ENCODE data around the gene VCL. TPM values are rescaled to one million over a fixed set of nuclear protein-coding genes. Genes with fewer than 3 reads are reported as not detected.

Gene VCL
- total and polyA plus RNA-seq, 2 donors (not counting 1 experiment from before 2014, with no cell fraction given), result 161 to 316 TPM

- Histone ChIP-seq H3K4me1 (ENCODE audit: control insufficient read depth, extremely low read depth, insufficient read depth, low read length) (no peaks in the 10 kb centered on the region), H3K79me2 (ENCODE audit: control insufficient read depth, insufficient read depth, low read length) (peaks cover 6% of the 10 kb centered on the region), H3K4me2 (ENCODE audit: extremely low read depth, insufficient read depth, low read length) (no peak overlapping the region), H3K9ac (ENCODE audit: insufficient read depth, low read length) (no peak overlapping the region), H3K9me3 (ENCODE audit: control insufficient read depth, insufficient read depth, low read depth, low read length) (no peaks in the 10 kb centered on the region), H2AFZ (ENCODE audit: low read length) (no peak overlapping the region), H4K20me1 (ENCODE audit: control insufficient read depth, extremely low read depth, insufficient read depth, low read length) (no peaks in the 10 kb centered on the region), H3K27ac (ENCODE audit: insufficient read depth, low read length) (no peak overlapping the region), H3K27me3 (ENCODE audit: control insufficient read depth, insufficient read depth, low read length) (no peaks in the 10 kb centered on the region), H3K36me3 (ENCODE audit: control insufficient read depth, insufficient read depth, low read length) (peaks cover 36% of the 10 kb centered on the region), H3K4me3 (replicated peaks in 1 of 4; ENCODE audit: control extremely low read depth in 1 of 4, insufficient read depth in 1 of 4, low read depth in 3 of 4, low read length in 4 of 4) (no peak overlapping the region)
- no peak for DNase-seq (ENCODE audit: low read depth in 2 of 2)
- TF ChIP-seq, protein P1, sequence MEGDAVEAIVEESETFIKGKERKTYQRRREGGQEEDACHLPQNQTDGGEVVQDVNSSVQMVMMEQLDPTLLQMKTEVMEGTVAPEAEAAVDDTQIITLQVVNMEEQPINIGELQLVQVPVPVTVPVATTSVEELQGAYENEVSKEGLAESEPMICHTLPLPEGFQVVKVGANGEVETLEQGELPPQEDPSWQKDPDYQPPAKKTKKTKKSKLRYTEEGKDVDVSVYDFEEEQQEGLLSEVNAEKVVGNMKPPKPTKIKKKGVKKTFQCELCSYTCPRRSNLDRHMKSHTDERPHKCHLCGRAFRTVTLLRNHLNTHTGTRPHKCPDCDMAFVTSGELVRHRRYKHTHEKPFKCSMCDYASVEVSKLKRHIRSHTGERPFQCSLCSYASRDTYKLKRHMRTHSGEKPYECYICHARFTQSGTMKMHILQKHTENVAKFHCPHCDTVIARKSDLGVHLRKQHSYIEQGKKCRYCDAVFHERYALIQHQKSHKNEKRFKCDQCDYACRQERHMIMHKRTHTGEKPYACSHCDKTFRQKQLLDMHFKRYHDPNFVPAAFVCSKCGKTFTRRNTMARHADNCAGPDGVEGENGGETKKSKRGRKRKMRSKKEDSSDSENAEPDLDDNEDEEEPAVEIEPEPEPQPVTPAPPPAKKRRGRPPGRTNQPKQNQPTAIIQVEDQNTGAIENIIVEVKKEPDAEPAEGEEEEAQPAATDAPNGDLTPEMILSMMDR (conservative IDR thresholded peaks at IDR 0.05 in 1 of 2, IDR thresholded peaks at IDR 0.05 in 1 of 2; ENCODE audit: low read depth in 1 of 2, low read length in 2 of 2), result no peak
- no peak for TF ChIP-seq EZH2 (IDR thresholded peaks at IDR 0.05; ENCODE audit: low read length, missing control alignments)
Observed at GRCh38 chr10:74096777-74097176, 98.9 kb downstream of the VCL start.

GRCh38 chr10:74097776-74098175 lies 99.9 kb downstream of the VCL start:
- TF ChIP-seq EZH2 (IDR thresholded peaks at IDR 0.05; ENCODE audit: low read length, missing control alignments), result no peak
- TF ChIP-seq, protein P1 (conservative IDR thresholded peaks at IDR 0.05 in 1 of 2, IDR thresholded peaks at IDR 0.05 in 1 of 2; ENCODE audit: low read depth in 1 of 2, low read length in 2 of 2), result no peak
- Histone ChIP-seq H3K9me3 (ENCODE audit: control insufficient read depth, insufficient read depth, low read depth, low read length) (no peaks in the 10 kb centered on the region), H3K4me2 (ENCODE audit: extremely low read depth, insufficient read depth, low read length) (no peak overlapping the region), H3K4me1 (ENCODE audit: control insufficient read depth, extremely low read depth, insufficient read depth, low read length) (no peaks in the 10 kb centered on the region), H3K4me3 (replicated peaks in 1 of 4; ENCODE audit: control extremely low read depth in 1 of 4, insufficient read depth in 1 of 4, low read depth in 3 of 4, low read length in 4 of 4) (no peak overlapping the region), H3K27ac (ENCODE audit: insufficient read depth, low read length) (no peak overlapping the region), H2AFZ (ENCODE audit: low read length) (no peak overlapping the region), H3K36me3 (ENCODE audit: control insufficient read depth, insufficient read depth, low read length) (peaks cover 31% of the 10 kb centered on the region), H3K79me2 (ENCODE audit: control insufficient read depth, insufficient read depth, low read length) (peaks cover 2% of the 10 kb centered on the region), H3K9ac (ENCODE audit: insufficient read depth, low read length) (no peak overlapping the region), H4K20me1 (ENCODE audit: control insufficient read depth, extremely low read depth, insufficient read depth, low read length) (no peaks in the 10 kb centered on the region), H3K27me3 (ENCODE audit: control insufficient read depth, insufficient read depth, low read length) (no peaks in the 10 kb centered on the region)
- no peak for DNase-seq (ENCODE audit: low read depth in 2 of 2)

GRCh38 chr10:74099420-74099819 lies 101.5 kb downstream of the VCL start:
- no peak for TF ChIP-seq EZH2 (IDR thresholded peaks at IDR 0.05; ENCODE audit: low read length, missing control alignments)
- TF ChIP-seq, protein P1 (conservative IDR thresholded peaks at IDR 0.05 in 1 of 2, IDR thresholded peaks at IDR 0.05 in 1 of 2; ENCODE audit: low read depth in 1 of 2, low read length in 2 of 2), result no peak
- Histone ChIP-seq H3K4me2 (ENCODE audit: extremely low read depth, insufficient read depth, low read length) (no peak overlapping the region), H3K79me2 (ENCODE audit: control insufficient read depth, insufficient read depth, low read length) (no peaks in the 10 kb centered on the region), H4K20me1 (ENCODE audit: control insufficient read depth, extremely low read depth, insufficient read depth, low read length) (no peaks in the 10 kb centered on the region), H2AFZ (ENCODE audit: low read length) (no peak overlapping the region), H3K36me3 (ENCODE audit: control insufficient read depth, insufficient read depth, low read length) (peaks cover 29% of the 10 kb centered on the region), H3K9ac (ENCODE audit: insufficient read depth, low read length) (no peak overlapping the region), H3K4me1 (ENCODE audit: control insufficient read depth, extremely low read depth, insufficient read depth, low read length) (no peaks in the 10 kb centered on the region), H3K9me3 (ENCODE audit: control insufficient read depth, insufficient read depth, low read depth, low read length) (no peaks in the 10 kb centered on the region), H3K27me3 (ENCODE audit: control insufficient read depth, insufficient read depth, low read length) (no peaks in the 10 kb centered on the region), H3K4me3 (replicated peaks in 1 of 4; ENCODE audit: control extremely low read depth in 1 of 4, insufficient read depth in 1 of 4, low read depth in 3 of 4, low read length in 4 of 4) (no peak overlapping the region), H3K27ac (ENCODE audit: insufficient read depth, low read length) (no peak overlapping the region)
- no peak for DNase-seq (ENCODE audit: low read depth in 2 of 2)
